Measurements from ENCODE around the gene EEPD1.

DNA sequence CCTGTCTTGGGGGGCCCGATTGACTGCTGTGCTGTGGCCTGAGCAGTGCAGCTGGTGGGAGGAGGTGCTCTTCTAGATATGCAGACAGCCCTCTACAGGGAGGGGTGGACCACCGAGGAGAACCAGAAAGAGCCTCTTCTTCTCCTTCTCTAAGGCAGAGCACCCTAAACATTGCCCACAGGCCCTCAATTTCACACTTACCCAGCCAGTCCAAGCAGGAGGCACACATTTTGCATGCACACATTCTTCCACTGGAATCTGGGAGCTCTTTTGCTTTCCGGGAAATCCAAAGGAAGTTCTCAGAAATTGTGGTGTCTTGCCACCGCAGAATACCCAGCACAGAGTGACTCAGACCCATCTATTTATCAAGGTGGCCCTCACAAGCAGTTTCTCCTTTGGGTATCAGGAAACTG is 45.8 kb downstream of the EEPD1 start:
- TF ChIP-seq POLR2A (IDR thresholded peaks at IDR 0.05) (no peak), CTCF (IDR thresholded peaks at IDR 0.05) (no peak)

Measured in Peyer's patch (tissue), 4 donors.